PC-3 (cell line): ENCODE data around the gene BATF. TPM values are rescaled to one million over a fixed set of nuclear protein-coding genes. Genes with fewer than 3 reads are reported as not detected.

Experiments
- ATAC-seq: fragments of 200-7000 bp; cut with Tn5 transposase; 2 replicates; pipeline ENCODE4 v1.9.1; 2020; ENCODE audit warnings: mild to moderate bottlenecking, moderate library complexity
- BruUV-seq: library from RNA; stranded (reverse); fragments of 400-500 nt; replicated peaks from 2 replicates; lab custom pipeline; 2021; lab: Mats Ljungman, UMichigan
- CTCF ChIA-PET: fragments of 300-600 bp; sonication (Branson Sonifier 250); formaldehyde crosslinking; loops from one replicate; lab custom pipeline; 2022; ENCODE audit warnings: antibody characterized with exemption; lab: Charles Lee
- POLR2A ChIA-PET: fragments of 300-600 bp; sonication (Branson Sonifier 250); formaldehyde crosslinking; loops from one replicate; lab custom pipeline; 2022; ENCODE audit warnings: antibody characterized with exemption; ENCODE audit not compliant: unreplicated experiment; lab: Charles Lee
- DNase-seq: peaks from one replicate; pipeline ENCODE4 v3.0.0-alpha.2; 2015
- H2AFZ ChIP-seq: fragments of 300-600 bp; sonication (generic); 2 replicates; pipeline ENCODE4 v1.6.0; 2016; ENCODE audit warnings: antibody characterized with exemption, low read length
- H3F3A ChIP-seq: fragments of 300-600 bp; sonication (generic); one replicate; pipeline ENCODE4 v1.6.0; 2017; ENCODE audit warnings: antibody characterized with exemption, low read length, control low read depth, mild to moderate bottlenecking; ENCODE audit not compliant: unreplicated experiment
- H3K27ac ChIP-seq: fragments of 300-600 bp; sonication (generic); 2 replicates; pipeline ENCODE4 v1.5.1; 2016; ENCODE audit warnings: mild to moderate bottlenecking, low read length
- H3K27me3 ChIP-seq: fragments of 300-600 bp; sonication (generic); 2 replicates; pipeline ENCODE4 v1.6.1; 2016; ENCODE audit warnings: low read length, mixed read lengths
- H3K36me3 ChIP-seq: fragments of 300-600 bp; sonication (generic); 2 replicates; pipeline ENCODE4 v1.6.1; 2016; ENCODE audit warnings: low read depth, mixed run types, low read length, mixed read lengths
- H3K4me1 ChIP-seq: fragments of 300-600 bp; sonication (generic); 2 replicates; pipeline ENCODE4 v1.5.1; 2016; ENCODE audit warnings: low read length; ENCODE audit not compliant: insufficient read depth
- H3K4me2 ChIP-seq: fragments of 300-600 bp; sonication (generic); 2 replicates; pipeline ENCODE4 v1.6.0; 2016; ENCODE audit warnings: low read length
- H3K4me3 ChIP-seq: fragments of 300-600 bp; sonication (generic); 2 replicates; pipeline ENCODE4 v1.5.1; 2016; ENCODE audit warnings: mild to moderate bottlenecking, low read length, mixed read lengths
- H3K79me2 ChIP-seq: fragments of 300-600 bp; sonication (generic); 2 replicates; pipeline ENCODE4 v1.6.1; 2017; ENCODE audit warnings: low read length, mixed read lengths
- H3K9ac ChIP-seq: fragments of 300-600 bp; sonication (generic); 2 replicates; pipeline ENCODE4 v1.6.0; 2016; ENCODE audit warnings: mild to moderate bottlenecking, low read length
- H3K9me2 ChIP-seq: fragments of 300-600 bp; sonication (generic); replicated peaks from 2 replicates; pipeline ENCODE4 v1.6.1; 2016; ENCODE audit warnings: mixed run types, low read length, mixed read lengths
- H3K9me3 ChIP-seq: fragments of 300-600 bp; sonication (generic); 2 replicates; pipeline ENCODE4 v1.6.1; 2016; ENCODE audit warnings: low read length, mixed read lengths
- H4K20me1 ChIP-seq: fragments of 300-600 bp; sonication (generic); 2 replicates; pipeline ENCODE4 v1.6.1; 2016; ENCODE audit warnings: low read length, mixed read lengths
- EZH2 ChIP-seq: fragments of 300-600 bp; sonication (generic); IDR thresholded peaks from one replicate; pipeline ENCODE4 v1.6.1; 2017; ENCODE audit warnings: antibody characterized with exemption, mild to moderate bottlenecking, low read length; ENCODE audit not compliant: unreplicated experiment
- EZH2phosphoT487 ChIP-seq: fragments of 300-600 bp; sonication (generic); IDR thresholded peaks from 2 replicates; pipeline ENCODE4 v1.6.1; 2018; ENCODE audit warnings: mild to moderate bottlenecking, antibody characterized with exemption, low read length, borderline replicate concordance
- intact Hi-C: fragments of 100-400 bp; cut with micrococcal nuclease; formaldehyde crosslinking; loops from 2 replicates; pipeline ENCODE4 v1.9.0; 2023
- total RNA-seq: library from RNA; depleted of rRNA; stranded (reverse); fragments of >200 nt; gene quantifications from 2 replicates; pipeline ENCODE4 v1.2.3, GENCODE V29; 2014; rRNA removed
- TF ChIP-seq, protein P1 (sequence below): fragments of 300-600 bp; sonication (generic); conservative IDR thresholded peaks from 2 replicates; pipeline ENCODE4 v1.5.1; 2017; ENCODE audit warnings: antibody characterized with exemption, low read depth, mild to moderate bottlenecking, low read length

BATF gene
- total RNA-seq, 1 experiment from 2014 or later = not detected

DNA sequence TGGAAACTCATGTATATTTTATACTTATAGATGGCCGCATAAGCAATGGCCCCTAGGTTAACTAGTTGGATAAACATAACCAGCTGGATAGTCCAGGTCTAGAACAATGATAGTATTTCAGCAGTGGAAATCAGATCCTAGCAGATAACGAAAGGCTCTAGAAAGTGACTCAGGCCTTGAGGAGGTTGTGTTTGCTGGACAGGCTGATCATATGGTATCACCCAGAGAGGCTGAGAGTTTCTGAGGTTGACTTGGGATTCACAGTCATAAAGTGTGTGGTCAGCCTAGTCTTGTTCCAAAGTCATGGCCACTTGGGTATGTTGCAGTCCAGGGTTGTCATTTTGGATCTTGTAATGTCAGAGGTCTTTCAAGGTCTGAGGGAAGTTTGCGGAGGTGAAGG, 73.0 kb downstream of the BATF start:
- H2AFZ ChIP-seq = no peak overlapping the region
- H3K4me1 ChIP-seq = no peaks in the 10 kb centered on the region
- H3K79me2 ChIP-seq = no peaks in the 10 kb centered on the region
- H3K4me3 ChIP-seq = no peak overlapping the region
- H3K27me3 ChIP-seq = no peaks in the 10 kb centered on the region
- no peaks in the 10 kb centered on the region for H3K36me3 ChIP-seq
- H4K20me1 ChIP-seq = no peaks in the 10 kb centered on the region
- no peak overlapping the region for H3K9ac ChIP-seq
- intact Hi-C loops = no loop called here
- H3F3A ChIP-seq = no peaks in the 10 kb centered on the region
- H3K9me2 ChIP-seq = no peaks in the 10 kb centered on the region
- H3K4me2 ChIP-seq = no peak overlapping the region
- BruUV-seq = no TSS peak
- CTCF ChIA-PET = no interaction called here
- H3K27ac ChIP-seq = no peak overlapping the region
- TF ChIP-seq EZH2phosphoT487 (no peak), EZH2 (no peak)
- TF ChIP-seq, protein P1, sequence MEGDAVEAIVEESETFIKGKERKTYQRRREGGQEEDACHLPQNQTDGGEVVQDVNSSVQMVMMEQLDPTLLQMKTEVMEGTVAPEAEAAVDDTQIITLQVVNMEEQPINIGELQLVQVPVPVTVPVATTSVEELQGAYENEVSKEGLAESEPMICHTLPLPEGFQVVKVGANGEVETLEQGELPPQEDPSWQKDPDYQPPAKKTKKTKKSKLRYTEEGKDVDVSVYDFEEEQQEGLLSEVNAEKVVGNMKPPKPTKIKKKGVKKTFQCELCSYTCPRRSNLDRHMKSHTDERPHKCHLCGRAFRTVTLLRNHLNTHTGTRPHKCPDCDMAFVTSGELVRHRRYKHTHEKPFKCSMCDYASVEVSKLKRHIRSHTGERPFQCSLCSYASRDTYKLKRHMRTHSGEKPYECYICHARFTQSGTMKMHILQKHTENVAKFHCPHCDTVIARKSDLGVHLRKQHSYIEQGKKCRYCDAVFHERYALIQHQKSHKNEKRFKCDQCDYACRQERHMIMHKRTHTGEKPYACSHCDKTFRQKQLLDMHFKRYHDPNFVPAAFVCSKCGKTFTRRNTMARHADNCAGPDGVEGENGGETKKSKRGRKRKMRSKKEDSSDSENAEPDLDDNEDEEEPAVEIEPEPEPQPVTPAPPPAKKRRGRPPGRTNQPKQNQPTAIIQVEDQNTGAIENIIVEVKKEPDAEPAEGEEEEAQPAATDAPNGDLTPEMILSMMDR = no peak
- no peaks in the 10 kb centered on the region for H3K9me3 ChIP-seq
- DNase-seq (no peak), ATAC-seq (no peak)
- POLR2A ChIA-PET = no interaction called here

Other genes starting within 250 kb of the BATF start
- 99.2 and 103 TPM in 2 replicates for gene FOS, start 243.6 kb upstream of the BATF start, total RNA-seq
- 5.8 and 8.2 TPM in 2 replicates for gene JDP2, start 94.4 kb upstream of the BATF start, total RNA-seq
- 1.8 and 3.9 TPM in 2 replicates for gene FLVCR2, start 56.2 kb downstream of the BATF start, total RNA-seq
- gene ERG28, start 138.4 kb downstream of the BATF start, total RNA-seq = 12.5 and 13.9 TPM in 2 replicates
- gene TTLL5, start 138.8 kb downstream of the BATF start, total RNA-seq = 34.7 and 40.3 TPM in 2 replicates